GM21576 (cell line): ENCODE results near the gene PSMC3IP.

Experiments
- ATAC-seq: cut with Tn5 transposase; IDR thresholded peaks from one replicate; pipeline ENCODE4 v1.9.1; 2021; ENCODE audit warnings: mild to moderate bottlenecking, moderate library complexity; ENCODE audit not compliant: unreplicated experiment

Gene PSMC3IP

GRCh38 chr17:42586514-42587230 lies 9.1 kb upstream of the PSMC3IP start:
- no peak for ATAC-seq

- ATAC-seq = no peak
Observed at GRCh38 chr17:42585353-42585752, 7.8 kb upstream of the PSMC3IP start.

- ATAC-seq = no peak
Observed at GRCh38 chr17:42584880-42585279, 7.4 kb upstream of the PSMC3IP start.

GRCh38 chr17:42581744-42582270 lies 4.3 kb upstream of the PSMC3IP start:
- ATAC-seq = no peak

- ATAC-seq = no peak
Observed at GRCh38 chr17:42579794-42580551, 2.4 kb upstream of the PSMC3IP start.

- ATAC-seq = peak; percentile 45
Observed at GRCh38 chr17:42578282-42578869, 847 bp upstream of the PSMC3IP start.

GRCh38 chr17:42577140-42577531 lies 393 bp downstream of the PSMC3IP start:
- no peak for ATAC-seq

- ATAC-seq = no peak
Observed at GRCh38 chr17:42574463-42574862, 3.1 kb downstream of the PSMC3IP start.

GRCh38 chr17:42573095-42573494 lies 4.4 kb downstream of the PSMC3IP start:
- no peak for ATAC-seq

GRCh38 chr17:42571435-42572225 lies 5.9 kb downstream of the PSMC3IP start:
- ATAC-seq = no peak

GRCh38 chr17:42568341-42569111 lies 9.0 kb downstream of the PSMC3IP start:
- no peak for ATAC-seq

GRCh38 chr17:42566883-42567573 lies 10.5 kb downstream of the PSMC3IP start, which contains the start of gene MLX:
Gene MLX, plus strand, starts transcription at chr17:42567100. Its CDS starts 25 bp downstream, at chr17:42567125.
- peak; percentile 42 for ATAC-seq

- no peak for ATAC-seq
Observed at GRCh38 chr17:42566215-42566882, 11.2 kb downstream of the PSMC3IP start.

GRCh38 chr17:42565523-42566214 lies 11.9 kb downstream of the PSMC3IP start:
- no peak for ATAC-seq

- ATAC-seq = no peak
Observed at GRCh38 chr17:42564815-42565522, 12.6 kb downstream of the PSMC3IP start.

- ATAC-seq = no peak
Observed at GRCh38 chr17:42563950-42564349, 13.6 kb downstream of the PSMC3IP start.

GRCh38 chr17:42563543-42563942 lies 14.0 kb downstream of the PSMC3IP start:
- ATAC-seq = no peak

GRCh38 chr17:42563143-42563509 lies 14.4 kb downstream of the PSMC3IP start:
- ATAC-seq = no peak
